Esophagus muscularis mucosa (tissue), 4 donors: ENCODE results near the gene TMPRSS9.
A peak's percentile ranks its signal among the peaks of the same experiment; 100 is the strongest.

Experiments used
- EP300 ChIP-seq: sonication (generic); formaldehyde crosslinking; IDR thresholded peaks from one replicate; pipeline ENCODE4 v1.6.1; 2017; ENCODE audit warnings: antibody characterized with exemption
- POLR2A ChIP-seq: fragments of 450-650 bp; IDR thresholded peaks from one replicate; pipeline ENCODE4 v1.6.1; 2017; ENCODE audit warnings: antibody characterized with exemption, moderate library complexity, mild to moderate bottlenecking, low read depth
- TF ChIP-seq, protein P1 (sequence below), 3 experiments: fragments of 200-600 bp in 2 of 3; fragments of 450-650 bp in 1 of 3; sonication (generic) in 2 of 3; IDR thresholded peaks; one replicate each; pipeline ENCODE4 v1.5.1; 2017 to 2019; ENCODE audit warnings: antibody characterized with exemption in 3 of 3, mild to moderate bottlenecking in 2 of 3, moderate library complexity in 1 of 3

DNA sequence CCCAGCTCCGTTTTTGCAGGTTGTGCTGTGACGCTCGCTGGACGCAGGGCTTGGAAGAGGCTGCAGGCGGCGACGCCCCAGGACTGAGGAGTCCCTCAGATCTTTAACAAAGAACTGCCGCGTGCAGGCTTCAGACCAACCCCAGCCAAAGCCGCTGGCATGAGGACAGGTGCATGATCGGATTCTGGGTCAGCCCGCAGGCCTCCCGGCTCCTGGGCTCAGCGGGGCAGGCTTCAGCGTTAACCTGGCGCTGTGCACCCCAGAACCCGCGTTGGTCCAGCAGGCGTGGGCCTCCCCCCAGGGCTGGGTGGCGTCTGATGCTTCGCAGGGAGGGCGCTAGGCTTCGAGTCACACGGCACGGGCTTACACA is 68.2 kb downstream of the TMPRSS9 start:
- TF ChIP-seq, protein P1, sequence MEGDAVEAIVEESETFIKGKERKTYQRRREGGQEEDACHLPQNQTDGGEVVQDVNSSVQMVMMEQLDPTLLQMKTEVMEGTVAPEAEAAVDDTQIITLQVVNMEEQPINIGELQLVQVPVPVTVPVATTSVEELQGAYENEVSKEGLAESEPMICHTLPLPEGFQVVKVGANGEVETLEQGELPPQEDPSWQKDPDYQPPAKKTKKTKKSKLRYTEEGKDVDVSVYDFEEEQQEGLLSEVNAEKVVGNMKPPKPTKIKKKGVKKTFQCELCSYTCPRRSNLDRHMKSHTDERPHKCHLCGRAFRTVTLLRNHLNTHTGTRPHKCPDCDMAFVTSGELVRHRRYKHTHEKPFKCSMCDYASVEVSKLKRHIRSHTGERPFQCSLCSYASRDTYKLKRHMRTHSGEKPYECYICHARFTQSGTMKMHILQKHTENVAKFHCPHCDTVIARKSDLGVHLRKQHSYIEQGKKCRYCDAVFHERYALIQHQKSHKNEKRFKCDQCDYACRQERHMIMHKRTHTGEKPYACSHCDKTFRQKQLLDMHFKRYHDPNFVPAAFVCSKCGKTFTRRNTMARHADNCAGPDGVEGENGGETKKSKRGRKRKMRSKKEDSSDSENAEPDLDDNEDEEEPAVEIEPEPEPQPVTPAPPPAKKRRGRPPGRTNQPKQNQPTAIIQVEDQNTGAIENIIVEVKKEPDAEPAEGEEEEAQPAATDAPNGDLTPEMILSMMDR (IDR thresholded peaks at IDR 0.05): peak in 1 of 3 experiments; percentile 8
- TF ChIP-seq POLR2A (no peak), EP300 (no peak)
